Neutrophil (primary cell): ENCODE measurements around the gene RASGRF1.

Experiments used
- H3K27ac ChIP-seq: fragments of 200-600 bp; sonication (generic); 2 replicates; pipeline ENCODE4 v1.5.1; 2016; ENCODE audit warnings: mild to moderate bottlenecking, moderate library complexity
- H3K27me3 ChIP-seq: fragments of 200-600 bp; sonication (generic); 2 replicates; pipeline ENCODE4 v1.6.0; 2016; ENCODE audit warnings: mild to moderate bottlenecking
- H3K36me3 ChIP-seq: fragments of 200-600 bp; sonication (generic); 2 replicates; pipeline ENCODE4 v1.5.1; 2017
- H3K4me1 ChIP-seq, 2 experiments: fragments of 200-600 bp in 1 of 2; sonication (generic) in 1 of 2; 1 replicate in 1 of 2; 2 replicates in 1 of 2; pipeline versions ENCODE4 v1.5.1 to v1.6.1; 2013 to 2016; ENCODE audit warnings: low read depth in 1 of 2, low read length in 1 of 2, mild to moderate bottlenecking in 1 of 2, moderate library complexity in 1 of 2; ENCODE audit not compliant: control insufficient read depth in 1 of 2, insufficient read depth in 1 of 2
- H3K4me3 ChIP-seq, 2 experiments: fragments of 200-600 bp in 1 of 2; sonication (generic) in 1 of 2; 1 replicate in 1 of 2; 2 replicates in 1 of 2; pipeline ENCODE4 v1.5.1; 2013 to 2016; ENCODE audit warnings: low read depth in 1 of 2, low read length in 1 of 2, mild to moderate bottlenecking in 1 of 2, moderate library complexity in 1 of 2
- H3K9me3 ChIP-seq: fragments of 200-600 bp; sonication (generic); 2 replicates; pipeline ENCODE4 v1.5.1; 2016
- CTCF ChIP-seq: fragments of 200-600 bp; sonication (generic); IDR thresholded peaks from 2 replicates; pipeline ENCODE4 v1.5.1; 2016; ENCODE audit warnings: antibody characterized with exemption

Gene RASGRF1

GRCh38 chr15:78921517-78921916 lies 169.1 kb downstream of the RASGRF1 start:
- Histone ChIP-seq H3K36me3 (peaks cover 82% of the 10 kb centered on the region), H3K4me1 (no peaks in the 10 kb centered on the region), H3K27me3 (no peaks in the 10 kb centered on the region), H3K4me3 (no peak overlapping the region), H3K27ac (no peak overlapping the region), H3K9me3 (no peaks in the 10 kb centered on the region)
- TF ChIP-seq CTCF: no peak

GRCh38 chr15:78917888-78918287 lies 172.7 kb downstream of the RASGRF1 start:
- no peak for TF ChIP-seq CTCF
- H3K27me3 ChIP-seq: no peaks in the 10 kb centered on the region

GRCh38 chr15:78916088-78916487 lies 174.5 kb downstream of the RASGRF1 start:
- Histone ChIP-seq H3K27ac (peak overlapping the region; percentile 59), H3K9me3 (no peaks in the 10 kb centered on the region), H3K27me3 (no peaks in the 10 kb centered on the region), H3K4me3 (no peak overlapping the region), H3K36me3 (peaks cover 48% of the 10 kb centered on the region), H3K4me1 (peaks cover 28 to 33% of the 10 kb centered on the region in 2 experiments)
- TF ChIP-seq CTCF: no peak

More at GRCh38 chr15:78917888-78918287, 172.7 kb downstream of the RASGRF1 start:
- Histone ChIP-seq H3K4me1 (peaks cover 10 to 15% of the 10 kb centered on the region in 2 experiments), H3K9me3 (no peaks in the 10 kb centered on the region), H3K4me3 (no peak overlapping the region), H3K36me3 (peaks cover 63% of the 10 kb centered on the region), H3K27ac (no peak overlapping the region)

- Histone ChIP-seq H3K4me3 (no peak overlapping the region), H3K4me1 (peaks cover 33 to 39% of the 10 kb centered on the region in 2 experiments), H3K27me3 (no peaks in the 10 kb centered on the region), H3K9me3 (no peaks in the 10 kb centered on the region), H3K36me3 (peaks cover 46% of the 10 kb centered on the region), H3K27ac (peak overlapping the region; percentile 59)
- TF ChIP-seq CTCF: no peak
These were observed 175.1 kb downstream of the RASGRF1 start for GRCh38 chr15:78915341-78916087.

GRCh38 chr15:78914027-78914764 lies 176.4 kb downstream of the RASGRF1 start:
- no peak for TF ChIP-seq CTCF
- H3K27ac ChIP-seq: peak overlapping the region; percentile 31

More at GRCh38 chr15:78914027-78914764, 176.4 kb downstream of the RASGRF1 start:
- Histone ChIP-seq H3K27me3 (no peaks in the 10 kb centered on the region), H3K4me1 (peaks cover 36 to 48% of the 10 kb centered on the region in 2 experiments), H3K4me3 (no peak overlapping the region), H3K36me3 (peaks cover 41% of the 10 kb centered on the region), H3K9me3 (no peaks in the 10 kb centered on the region)
